PC-9 (cell line): ENCODE data around the gene FTO.

Experiments used
- EZH2 ChIP-seq: fragments of 200-600 bp; sonication (generic); IDR thresholded peaks from 2 replicates; pipeline ENCODE4 v1.8.0; 2017; ENCODE audit warnings: antibody characterized with exemption, low read depth
- TF ChIP-seq, protein P1 (sequence below): fragments of 200-600 bp; sonication (generic); conservative IDR thresholded peaks from 2 replicates; pipeline ENCODE4 v1.6.1; 2017; ENCODE audit warnings: mixed run types, antibody characterized with exemption, mild to moderate bottlenecking, moderate library complexity

DNA sequence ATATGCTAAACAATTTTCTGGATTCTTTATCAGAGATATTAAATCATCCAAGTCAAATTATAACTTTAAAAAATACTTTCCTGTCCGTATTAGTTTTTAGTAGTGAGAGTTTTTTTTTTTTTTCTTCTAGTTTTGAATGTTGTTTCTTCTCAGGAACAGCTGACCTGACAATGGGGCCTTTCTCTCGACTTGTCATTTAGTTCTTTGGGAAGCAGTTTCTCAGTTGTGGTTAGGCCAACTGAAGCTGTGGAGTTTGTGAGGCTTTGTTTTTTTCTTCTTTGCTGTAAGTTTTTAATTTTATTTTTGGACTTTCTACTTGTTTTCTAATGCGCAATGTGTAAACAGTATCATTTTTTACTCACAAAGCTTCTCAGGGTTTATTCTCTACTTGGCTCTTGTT is 140.8 kb downstream of the FTO start:
- TF ChIP-seq EZH2: no peak
- TF ChIP-seq, protein P1, sequence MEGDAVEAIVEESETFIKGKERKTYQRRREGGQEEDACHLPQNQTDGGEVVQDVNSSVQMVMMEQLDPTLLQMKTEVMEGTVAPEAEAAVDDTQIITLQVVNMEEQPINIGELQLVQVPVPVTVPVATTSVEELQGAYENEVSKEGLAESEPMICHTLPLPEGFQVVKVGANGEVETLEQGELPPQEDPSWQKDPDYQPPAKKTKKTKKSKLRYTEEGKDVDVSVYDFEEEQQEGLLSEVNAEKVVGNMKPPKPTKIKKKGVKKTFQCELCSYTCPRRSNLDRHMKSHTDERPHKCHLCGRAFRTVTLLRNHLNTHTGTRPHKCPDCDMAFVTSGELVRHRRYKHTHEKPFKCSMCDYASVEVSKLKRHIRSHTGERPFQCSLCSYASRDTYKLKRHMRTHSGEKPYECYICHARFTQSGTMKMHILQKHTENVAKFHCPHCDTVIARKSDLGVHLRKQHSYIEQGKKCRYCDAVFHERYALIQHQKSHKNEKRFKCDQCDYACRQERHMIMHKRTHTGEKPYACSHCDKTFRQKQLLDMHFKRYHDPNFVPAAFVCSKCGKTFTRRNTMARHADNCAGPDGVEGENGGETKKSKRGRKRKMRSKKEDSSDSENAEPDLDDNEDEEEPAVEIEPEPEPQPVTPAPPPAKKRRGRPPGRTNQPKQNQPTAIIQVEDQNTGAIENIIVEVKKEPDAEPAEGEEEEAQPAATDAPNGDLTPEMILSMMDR: no peak
